Stomach (tissue), 4 donors: ENCODE measurements around the gene KLF15.

Source experiments
- EP300 ChIP-seq: sonication (generic); formaldehyde crosslinking; IDR thresholded peaks from one replicate; pipeline ENCODE4 v1.6.1; 2017; ENCODE audit warnings: antibody characterized with exemption
- POLR2A ChIP-seq, 4 donors: fragments of 450-650 bp; IDR thresholded peaks; one replicate each; pipeline ENCODE4 v1.6.1; 2016; ENCODE audit warnings: antibody characterized with exemption in 4 of 4, control low read depth in 2 of 4, mild to moderate bottlenecking in 1 of 4, moderate library complexity in 1 of 4
- POLR2AphosphoS5 ChIP-seq, 3 donors: sonication (generic); formaldehyde crosslinking; IDR thresholded peaks; one replicate each; pipeline ENCODE4 v1.6.1; 2016; ENCODE audit warnings: antibody characterized with exemption in 3 of 3
- TF ChIP-seq, protein P1 (sequence below), 7 experiments: fragments of 450-650 bp in 4 of 7; fragments of 200-600 bp in 3 of 7; sonication (generic) in 3 of 7; IDR thresholded peaks; one replicate each; pipeline ENCODE4 v1.5.1; 2016 to 2019; ENCODE audit warnings: antibody characterized with exemption in 7 of 7, control low read depth in 2 of 7, mild to moderate bottlenecking in 1 of 7

DNA sequence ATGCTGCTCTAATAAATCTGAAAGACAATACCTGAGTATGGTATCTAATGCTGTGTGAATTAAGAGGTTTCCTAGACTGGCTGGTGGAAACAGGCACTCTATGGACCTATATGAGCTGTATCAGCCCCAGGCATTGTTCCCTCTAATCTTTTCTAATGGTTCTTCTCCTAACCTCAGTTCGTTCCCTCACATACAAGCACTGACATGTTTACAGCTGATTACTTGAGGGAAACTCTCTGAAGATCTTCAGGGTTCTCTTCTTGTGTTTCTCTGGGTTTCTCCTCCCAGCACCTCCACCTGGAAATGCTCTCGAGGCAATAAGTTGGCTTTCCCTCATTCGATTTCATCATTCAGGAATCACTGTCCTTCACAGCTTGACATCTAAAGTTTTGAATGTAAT lies 52.9 kb downstream of the KLF15 start:
- TF ChIP-seq EP300 (no peak), POLR2A (IDR thresholded peaks at IDR 0.05) (no peak), POLR2AphosphoS5 (IDR thresholded peaks at IDR 0.05) (no peak)
- TF ChIP-seq, protein P1, sequence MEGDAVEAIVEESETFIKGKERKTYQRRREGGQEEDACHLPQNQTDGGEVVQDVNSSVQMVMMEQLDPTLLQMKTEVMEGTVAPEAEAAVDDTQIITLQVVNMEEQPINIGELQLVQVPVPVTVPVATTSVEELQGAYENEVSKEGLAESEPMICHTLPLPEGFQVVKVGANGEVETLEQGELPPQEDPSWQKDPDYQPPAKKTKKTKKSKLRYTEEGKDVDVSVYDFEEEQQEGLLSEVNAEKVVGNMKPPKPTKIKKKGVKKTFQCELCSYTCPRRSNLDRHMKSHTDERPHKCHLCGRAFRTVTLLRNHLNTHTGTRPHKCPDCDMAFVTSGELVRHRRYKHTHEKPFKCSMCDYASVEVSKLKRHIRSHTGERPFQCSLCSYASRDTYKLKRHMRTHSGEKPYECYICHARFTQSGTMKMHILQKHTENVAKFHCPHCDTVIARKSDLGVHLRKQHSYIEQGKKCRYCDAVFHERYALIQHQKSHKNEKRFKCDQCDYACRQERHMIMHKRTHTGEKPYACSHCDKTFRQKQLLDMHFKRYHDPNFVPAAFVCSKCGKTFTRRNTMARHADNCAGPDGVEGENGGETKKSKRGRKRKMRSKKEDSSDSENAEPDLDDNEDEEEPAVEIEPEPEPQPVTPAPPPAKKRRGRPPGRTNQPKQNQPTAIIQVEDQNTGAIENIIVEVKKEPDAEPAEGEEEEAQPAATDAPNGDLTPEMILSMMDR (IDR thresholded peaks at IDR 0.05), result no peak
